SU-DHL-6 (cell line): ENCODE results near the gene TMEM120B.

Source experiments
- H2AFZ ChIP-seq: fragments of 200-600 bp; sonication (generic); 2 replicates; pipeline ENCODE4 v1.6.1; 2014; ENCODE audit warnings: low read depth, mild to moderate bottlenecking, moderate library complexity, mixed read lengths, antibody characterized with exemption, low read length; ENCODE audit not compliant: severe bottlenecking
- H3F3A ChIP-seq: fragments of 200-600 bp; shearing (Covaris generic); 2 replicates; pipeline ENCODE4 v1.6.0; 2016; ENCODE audit warnings: antibody characterized with exemption, mild to moderate bottlenecking; ENCODE audit not compliant: insufficient read depth
- H3K27ac ChIP-seq: fragments of 200-600 bp; sonication (generic); 2 replicates; pipeline ENCODE4 v1.5.1; 2016; ENCODE audit warnings: low read depth, mild to moderate bottlenecking, low read length, moderate library complexity, mixed read lengths
- H3K27me3 ChIP-seq: fragments of 200-600 bp; sonication (generic), shearing (Covaris generic); 2 replicates; pipeline ENCODE4 v1.6.0; 2014; ENCODE audit warnings: mild to moderate bottlenecking, low read length
- H3K36me3 ChIP-seq: fragments of 200-600 bp; sonication (generic); 2 replicates; pipeline ENCODE4 v1.6.1; 2014; ENCODE audit warnings: mild to moderate bottlenecking, low read length, mixed read lengths
- H3K4me2 ChIP-seq: fragments of 300-600, 200-600 bp; shearing (Covaris generic), sonication (generic); 2 replicates; pipeline ENCODE4 v1.6.0; 2014; ENCODE audit warnings: low read length, low read depth, mild to moderate bottlenecking; ENCODE audit not compliant: poor library complexity, severe bottlenecking
- H3K4me3 ChIP-seq: fragments of 200-600 bp; sonication (generic); 2 replicates; pipeline ENCODE4 v1.5.1; 2014; ENCODE audit warnings: antibody characterized with exemption, low read length, mild to moderate bottlenecking, mixed read lengths; ENCODE audit not compliant: insufficient read depth, poor library complexity, severe bottlenecking
- H3K79me2 ChIP-seq: fragments of 200-600 bp; sonication (generic); 2 replicates; pipeline ENCODE4 v1.6.1; 2014; ENCODE audit warnings: mild to moderate bottlenecking, low read length, moderate library complexity; ENCODE audit not compliant: insufficient read depth
- H3K9ac ChIP-seq: fragments of 200-600 bp; sonication (generic); 2 replicates; pipeline ENCODE4 v1.7.0; 2014; ENCODE audit warnings: mild to moderate bottlenecking, low read length
- H3K9me2 ChIP-seq: fragments of 200-600 bp; sonication (generic); replicated peaks from 2 replicates; pipeline ENCODE4 v1.6.1; 2014; ENCODE audit warnings: low read length; ENCODE audit not compliant: insufficient read depth
- H3K9me3 ChIP-seq: fragments of 200-600 bp; sonication (generic); 2 replicates; pipeline ENCODE4 v1.6.1; 2014; ENCODE audit warnings: low read length, mixed read lengths; ENCODE audit not compliant: insufficient read depth
- H4K20me1 ChIP-seq: fragments of 200-600 bp; sonication (generic); 2 replicates; pipeline ENCODE4 v1.6.1; 2014; ENCODE audit warnings: low read depth, mild to moderate bottlenecking, antibody characterized with exemption, low read length, moderate library complexity, mixed read lengths
- EZH2phosphoT487 ChIP-seq: fragments of 200-600 bp; sonication (generic), shearing (Covaris generic); conservative IDR thresholded peaks from 2 replicates; pipeline ENCODE4 v1.6.1; 2018; ENCODE audit warnings: mild to moderate bottlenecking, antibody characterized with exemption, low read length, moderate library complexity, mixed read lengths
- TF ChIP-seq, protein P1 (sequence below): fragments of 200-600 bp; sonication (generic); IDR thresholded peaks from one replicate; pipeline ENCODE4 v1.5.1; 2017; ENCODE audit warnings: antibody characterized with exemption, mild to moderate bottlenecking, low read length, moderate library complexity; ENCODE audit not compliant: insufficient read depth, poor library complexity, severe bottlenecking

Gene TMEM120B

DNA sequence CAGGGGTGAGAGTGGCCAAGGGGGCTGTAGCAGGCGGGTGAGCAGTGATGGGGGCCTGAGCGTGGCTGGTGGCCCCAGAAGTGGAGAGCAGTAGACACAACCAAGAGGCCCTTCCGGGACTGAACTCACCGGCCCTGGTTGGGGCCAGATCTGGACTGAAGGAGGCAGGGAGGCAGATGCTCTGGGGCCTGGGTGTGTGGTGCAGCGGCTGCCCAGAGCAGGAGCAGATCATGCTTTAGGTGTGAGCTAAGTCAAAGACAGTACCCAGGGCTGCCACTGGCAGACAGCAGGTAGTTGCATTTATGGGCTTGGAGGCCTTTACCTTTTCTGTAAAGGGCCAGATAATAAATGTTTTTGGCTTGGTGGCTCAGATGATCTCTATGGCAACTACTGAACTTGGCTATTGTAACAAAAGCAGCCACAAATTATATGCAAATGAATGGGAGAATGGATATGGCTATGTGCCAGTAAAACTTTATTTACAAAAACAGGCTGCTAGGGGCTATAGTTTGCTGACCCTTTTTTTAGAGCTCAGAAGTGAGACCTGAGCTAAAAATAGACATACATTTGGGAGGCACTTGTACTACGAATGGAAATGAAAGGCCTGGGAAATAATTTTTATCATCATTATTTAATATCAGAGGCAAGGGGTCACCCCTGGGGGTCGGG lies 116.8 kb downstream of the TMEM120B start:
- Histone ChIP-seq H3K9me2 (no peaks in the 10 kb centered on the region), H4K20me1 (no peaks in the 10 kb centered on the region)

DNA sequence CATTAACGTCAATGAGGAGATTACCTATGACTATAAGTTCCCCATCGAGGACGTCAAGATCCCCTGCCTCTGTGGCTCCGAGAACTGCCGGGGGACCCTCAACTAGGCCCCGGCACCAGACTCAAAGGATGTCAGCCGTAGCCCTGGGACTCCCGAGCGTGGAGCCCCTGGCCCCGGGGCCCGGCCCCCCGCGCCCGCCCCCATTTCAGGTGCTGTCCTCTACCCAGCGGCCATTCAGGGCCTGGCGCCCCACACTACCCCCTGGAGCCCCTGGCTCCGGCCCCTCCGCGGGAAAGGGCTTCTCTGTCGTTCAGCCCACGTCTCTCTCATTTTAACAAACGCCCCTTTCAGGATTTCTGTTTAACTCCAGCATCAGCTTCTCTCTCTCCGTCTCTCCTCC lies 117.6 kb downstream of the TMEM120B start:
- Histone ChIP-seq H3K27me3 (no peaks in the 10 kb centered on the region), H3K4me2 (no peak overlapping the region), H2AFZ (no peak overlapping the region), H3K36me3 (peaks cover 16% of the 10 kb centered on the region; the same call in 1 of the 2 replicates), H3K9me2 (no peaks in the 10 kb centered on the region), H3K4me3 (no peak overlapping the region), H3K9ac (no peak overlapping the region), H3K27ac (no peak overlapping the region), H3K9me3 (no peaks in the 10 kb centered on the region), H3F3A (peaks cover 8% of the 10 kb centered on the region; the same call in 1 of the 2 replicates), H4K20me1 (no peaks in the 10 kb centered on the region), H3K79me2 (no peaks in the 10 kb centered on the region)
- no peak for TF ChIP-seq EZH2phosphoT487
- TF ChIP-seq, protein P1, sequence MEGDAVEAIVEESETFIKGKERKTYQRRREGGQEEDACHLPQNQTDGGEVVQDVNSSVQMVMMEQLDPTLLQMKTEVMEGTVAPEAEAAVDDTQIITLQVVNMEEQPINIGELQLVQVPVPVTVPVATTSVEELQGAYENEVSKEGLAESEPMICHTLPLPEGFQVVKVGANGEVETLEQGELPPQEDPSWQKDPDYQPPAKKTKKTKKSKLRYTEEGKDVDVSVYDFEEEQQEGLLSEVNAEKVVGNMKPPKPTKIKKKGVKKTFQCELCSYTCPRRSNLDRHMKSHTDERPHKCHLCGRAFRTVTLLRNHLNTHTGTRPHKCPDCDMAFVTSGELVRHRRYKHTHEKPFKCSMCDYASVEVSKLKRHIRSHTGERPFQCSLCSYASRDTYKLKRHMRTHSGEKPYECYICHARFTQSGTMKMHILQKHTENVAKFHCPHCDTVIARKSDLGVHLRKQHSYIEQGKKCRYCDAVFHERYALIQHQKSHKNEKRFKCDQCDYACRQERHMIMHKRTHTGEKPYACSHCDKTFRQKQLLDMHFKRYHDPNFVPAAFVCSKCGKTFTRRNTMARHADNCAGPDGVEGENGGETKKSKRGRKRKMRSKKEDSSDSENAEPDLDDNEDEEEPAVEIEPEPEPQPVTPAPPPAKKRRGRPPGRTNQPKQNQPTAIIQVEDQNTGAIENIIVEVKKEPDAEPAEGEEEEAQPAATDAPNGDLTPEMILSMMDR, result no peak

More for the DNA sequence above, 116.8 kb downstream of the TMEM120B start:
- no peak overlapping the region for H3K4me3 ChIP-seq
- H3F3A ChIP-seq, result peaks cover 8% of the 10 kb centered on the region; the same call in 1 of the 2 replicates
- no peak overlapping the region for H2AFZ ChIP-seq
- no peak overlapping the region for H3K9ac ChIP-seq
- TF ChIP-seq, protein P1, result no peak
- no peak for TF ChIP-seq EZH2phosphoT487
- peaks cover 16% of the 10 kb centered on the region; the same call in 1 of the 2 replicates for H3K36me3 ChIP-seq
- H3K27ac ChIP-seq, result no peak overlapping the region
- H3K9me3 ChIP-seq, result no peaks in the 10 kb centered on the region
- no peak overlapping the region for H3K4me2 ChIP-seq
- no peaks in the 10 kb centered on the region for H3K27me3 ChIP-seq
- H3K79me2 ChIP-seq, result no peaks in the 10 kb centered on the region

DNA sequence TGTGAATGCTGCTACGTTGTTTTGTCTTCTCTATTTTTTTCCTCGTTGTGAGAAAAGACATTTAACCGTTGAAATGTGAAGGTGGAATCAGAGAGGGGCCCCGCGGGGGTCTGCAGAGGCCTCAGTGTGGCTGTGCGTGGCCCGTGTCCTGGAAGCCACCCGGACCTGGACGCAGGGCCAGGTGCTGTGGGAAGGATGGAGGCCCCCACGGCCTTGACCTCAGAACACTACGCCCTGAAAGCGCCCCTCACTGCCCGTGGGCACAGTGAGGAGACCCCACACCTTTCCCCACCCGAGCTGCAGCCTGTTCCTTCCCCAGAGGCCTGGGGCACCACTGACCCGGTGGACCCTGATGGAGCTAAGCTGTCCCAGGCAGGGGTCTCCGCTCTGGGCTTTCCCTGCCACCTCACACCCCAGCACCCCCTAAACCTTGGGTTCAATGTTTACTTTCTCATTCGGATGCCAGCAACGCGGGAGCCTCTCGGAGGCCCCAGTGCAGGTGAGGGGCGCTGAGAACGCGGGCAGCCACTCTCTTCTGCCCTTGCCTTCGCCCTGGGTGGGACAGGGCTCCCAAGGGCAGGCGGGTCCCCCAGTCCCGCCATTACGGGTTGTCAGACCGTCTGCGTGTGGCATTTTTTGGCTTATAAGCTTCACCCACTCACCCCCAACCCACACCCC lies 118.2 kb downstream of the TMEM120B start:
- peaks cover 8% of the 10 kb centered on the region; the same call in 1 of the 2 replicates for H3F3A ChIP-seq
- no peak overlapping the region for H3K4me3 ChIP-seq
- no peaks in the 10 kb centered on the region for H3K9me3 ChIP-seq
- H3K27ac ChIP-seq, result no peak overlapping the region
- no peaks in the 10 kb centered on the region for H3K79me2 ChIP-seq
- peaks cover 16% of the 10 kb centered on the region; the same call in 1 of the 2 replicates for H3K36me3 ChIP-seq
- no peak overlapping the region for H3K9ac ChIP-seq
- no peak overlapping the region for H2AFZ ChIP-seq
- no peak overlapping the region for H3K4me2 ChIP-seq
- H4K20me1 ChIP-seq, result no peaks in the 10 kb centered on the region
- no peaks in the 10 kb centered on the region for H3K27me3 ChIP-seq
- TF ChIP-seq EZH2phosphoT487, result no peak
- TF ChIP-seq, protein P1, result no peak
- H3K9me2 ChIP-seq, result no peaks in the 10 kb centered on the region
